Measurements from ENCODE around the gene LEFTY2.
"Not testable (repeated sequence)": the region's sequence is repeated elsewhere in the genome, so short reads cannot be mapped to it uniquely, and the experiment has no call there.

LEFTY2 gene, protein sequence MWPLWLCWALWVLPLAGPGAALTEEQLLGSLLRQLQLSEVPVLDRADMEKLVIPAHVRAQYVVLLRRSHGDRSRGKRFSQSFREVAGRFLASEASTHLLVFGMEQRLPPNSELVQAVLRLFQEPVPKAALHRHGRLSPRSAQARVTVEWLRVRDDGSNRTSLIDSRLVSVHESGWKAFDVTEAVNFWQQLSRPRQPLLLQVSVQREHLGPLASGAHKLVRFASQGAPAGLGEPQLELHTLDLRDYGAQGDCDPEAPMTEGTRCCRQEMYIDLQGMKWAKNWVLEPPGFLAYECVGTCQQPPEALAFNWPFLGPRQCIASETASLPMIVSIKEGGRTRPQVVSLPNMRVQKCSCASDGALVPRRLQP

DNA sequence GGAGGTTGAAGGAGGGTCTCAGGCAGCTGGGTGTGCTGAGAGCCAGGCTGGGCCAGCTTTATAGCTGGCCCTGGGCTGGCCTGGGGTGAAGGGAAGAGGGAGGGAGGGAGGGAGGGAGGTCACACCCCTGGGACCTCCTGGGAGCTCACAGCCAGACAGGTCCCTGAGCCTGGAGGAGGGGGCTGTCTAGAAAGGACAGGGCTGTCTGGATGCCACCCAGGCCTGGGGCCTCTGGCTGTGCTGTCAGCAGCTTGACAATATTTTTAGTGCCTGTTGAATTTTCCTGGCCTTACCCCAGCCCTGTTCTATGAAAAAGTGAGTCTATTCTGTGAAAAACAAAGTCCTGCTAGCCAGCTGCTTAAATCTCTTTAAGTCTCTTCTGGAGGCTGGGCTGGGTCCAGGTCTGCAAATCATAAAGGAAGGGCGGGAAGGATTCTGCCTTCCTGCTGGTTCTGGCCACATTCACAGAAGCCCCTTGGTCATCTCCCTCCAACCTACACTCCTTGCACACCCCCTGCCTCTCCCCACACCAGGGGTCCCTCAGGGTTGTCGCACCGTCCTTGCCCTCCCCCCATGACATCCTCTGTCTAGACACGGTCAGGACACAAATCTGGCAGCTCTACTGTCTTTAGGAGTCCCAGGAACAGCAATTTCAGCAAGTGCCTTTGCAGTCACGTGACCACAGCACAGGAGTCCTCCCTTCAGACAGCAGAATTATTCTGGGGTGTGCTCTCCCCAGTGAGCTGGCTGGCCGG is at the start of gene LEFTY2:
LEFTY2 (minus strand) TSS at position 34 of the 755 bp plus-strand sequence. CDS start 80 bp downstream, outside the sequence.
- DNase-seq: no peak

DNA sequence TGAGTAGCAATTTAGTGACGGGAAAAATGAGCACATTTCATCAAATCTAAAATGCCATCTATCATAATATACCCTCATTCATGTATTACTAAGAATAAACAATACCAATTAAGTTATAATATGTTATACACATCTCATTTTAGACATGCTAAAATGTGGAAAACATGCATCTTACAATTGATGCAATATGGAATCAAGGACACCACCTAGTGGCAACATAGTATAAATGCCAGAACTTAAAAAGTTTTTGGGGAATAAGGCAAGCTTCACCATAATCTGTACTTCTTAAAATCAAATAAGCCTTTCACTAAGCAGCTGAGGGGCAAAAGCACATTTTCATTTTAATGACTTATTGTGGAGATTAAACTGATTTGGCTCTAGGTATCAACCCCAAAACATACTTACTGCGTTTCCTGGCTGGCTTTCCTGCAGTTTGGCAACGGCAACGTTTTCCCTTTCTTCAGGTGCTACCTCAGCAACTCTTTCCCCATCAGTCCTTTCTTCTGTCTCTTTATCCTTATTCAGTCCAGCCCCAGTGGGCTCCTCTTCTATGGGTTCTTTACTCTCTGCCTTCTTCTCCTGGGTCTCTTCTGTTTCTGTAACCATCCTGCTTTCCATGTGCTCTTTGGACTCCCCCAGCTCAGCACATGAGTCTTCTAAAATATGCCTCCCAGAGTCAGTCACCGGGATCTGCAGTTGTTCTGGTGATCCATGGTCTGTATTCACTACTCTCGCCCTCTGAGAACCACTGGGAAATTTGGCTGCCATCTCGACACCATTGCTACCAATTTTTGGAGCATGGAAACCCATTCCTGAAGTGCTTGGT is 46.7 kb upstream of the LEFTY2 start:
- peak; percentile 41 for DNase-seq

DNA sequence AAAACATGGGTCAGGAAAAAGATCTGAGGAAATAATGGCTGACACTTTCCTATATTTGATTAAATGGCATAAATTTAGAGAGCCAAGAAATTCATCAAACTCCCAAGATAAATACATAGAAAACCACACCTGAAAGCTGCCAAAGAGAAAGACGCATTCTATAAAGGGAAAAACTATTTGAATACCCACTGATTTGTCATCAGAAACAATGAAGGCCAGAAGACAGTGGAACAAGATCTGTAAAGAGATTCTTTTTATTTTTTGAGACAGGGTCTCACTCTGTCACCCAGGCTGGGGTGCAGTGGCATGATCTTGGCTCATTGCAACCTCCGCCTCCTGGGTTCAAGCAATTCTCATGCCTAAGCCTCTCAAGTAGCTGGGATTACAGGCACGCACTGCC is 40.7 kb upstream of the LEFTY2 start:
- no peak for DNase-seq

DNA sequence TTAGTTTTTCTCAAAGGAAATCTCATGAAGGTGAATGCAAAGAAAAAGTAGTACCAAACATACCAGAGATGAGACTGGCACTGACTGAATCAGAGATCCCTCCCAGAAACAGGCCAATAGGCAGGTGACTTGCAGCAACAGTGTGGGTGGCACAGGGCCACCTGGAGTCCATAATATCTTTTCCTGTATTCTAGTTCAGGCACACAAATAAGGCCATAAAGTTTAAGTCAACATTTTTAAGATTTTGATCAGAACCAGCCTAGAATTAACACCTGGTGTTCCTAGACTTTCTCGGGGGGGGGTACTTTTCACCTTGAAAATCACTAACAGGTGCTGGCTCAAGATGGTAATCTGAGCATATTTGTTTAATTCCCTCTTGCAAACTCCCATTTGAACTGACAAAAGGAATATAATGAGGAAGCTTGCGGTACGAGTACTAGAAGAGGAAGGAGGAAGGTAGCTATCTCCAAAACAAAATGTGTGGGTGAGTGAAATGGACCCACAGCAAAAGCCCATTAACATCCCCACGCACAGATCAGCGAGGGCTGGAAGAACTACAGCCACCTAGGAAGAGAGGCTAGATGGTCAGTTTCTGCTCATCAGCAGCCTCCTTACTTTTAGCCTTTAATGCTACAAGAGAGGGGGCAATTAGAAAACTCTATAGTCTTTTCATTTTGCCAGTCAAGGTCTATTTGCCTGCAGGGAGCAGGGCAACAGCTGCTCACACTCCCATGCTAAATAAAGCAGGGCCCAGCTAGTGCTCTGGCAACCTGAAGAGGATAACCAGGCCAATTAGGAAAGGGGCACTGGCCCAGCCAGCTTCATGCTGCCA is 39.2 kb upstream of the LEFTY2 start:
- DNase-seq: no peak

DNA sequence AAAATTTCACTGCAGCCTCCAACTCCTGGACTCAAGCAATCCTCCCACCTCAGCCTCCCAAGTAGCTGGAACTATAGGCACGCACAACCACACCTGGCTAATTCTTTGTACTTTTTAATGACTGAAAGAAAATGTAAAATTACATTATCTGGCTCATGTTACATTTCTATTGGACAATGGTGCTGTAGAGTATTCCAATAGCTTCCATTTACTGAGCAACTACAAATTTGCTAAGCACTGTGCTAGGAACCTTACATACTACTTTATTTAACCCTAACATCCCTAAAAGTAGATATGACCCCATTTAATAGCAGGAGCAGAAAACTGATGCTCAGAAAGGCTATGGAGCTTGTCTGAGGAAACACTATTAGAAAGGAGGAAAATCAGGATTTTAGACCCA is 38.4 kb upstream of the LEFTY2 start:
- no peak for DNase-seq

DNA sequence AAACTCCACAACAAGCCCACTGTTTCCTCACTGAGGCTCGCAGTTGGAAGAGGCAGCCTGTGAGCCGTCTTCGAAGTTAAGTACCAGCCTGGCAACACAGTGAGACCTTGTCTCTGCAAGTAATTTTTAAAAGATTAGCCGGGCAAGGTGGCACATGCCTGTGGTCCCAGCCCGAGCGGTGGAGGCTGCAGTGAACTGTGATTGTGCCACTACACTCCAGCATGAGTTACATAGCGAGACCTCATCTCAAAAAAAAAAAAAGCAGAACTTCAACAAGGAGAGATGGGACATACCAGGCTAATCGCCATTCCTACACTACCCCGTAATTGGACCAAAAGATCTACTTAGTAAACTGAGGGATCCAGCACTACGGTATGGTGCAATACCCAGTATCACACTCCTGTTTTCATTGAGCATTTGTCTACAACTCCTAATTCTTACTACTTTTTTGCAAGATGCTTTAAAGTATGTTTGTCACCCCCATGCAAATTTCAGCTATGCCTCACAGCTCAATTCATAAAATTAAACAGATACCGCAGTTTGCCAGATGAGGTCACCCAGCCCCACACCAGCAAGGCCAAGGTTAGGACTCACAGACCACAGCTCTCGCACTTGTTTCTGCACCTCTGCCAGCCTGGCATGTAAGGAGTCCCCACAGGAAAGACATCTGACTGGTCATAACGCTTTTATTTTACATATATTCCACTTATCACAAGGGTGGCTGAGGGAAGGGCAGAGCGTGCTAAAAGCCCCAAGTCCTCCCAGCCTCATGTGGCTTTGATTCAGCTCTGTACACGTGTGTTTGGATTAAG is 37.1 kb upstream of the LEFTY2 start:
- DNase-seq: no peak

DNA sequence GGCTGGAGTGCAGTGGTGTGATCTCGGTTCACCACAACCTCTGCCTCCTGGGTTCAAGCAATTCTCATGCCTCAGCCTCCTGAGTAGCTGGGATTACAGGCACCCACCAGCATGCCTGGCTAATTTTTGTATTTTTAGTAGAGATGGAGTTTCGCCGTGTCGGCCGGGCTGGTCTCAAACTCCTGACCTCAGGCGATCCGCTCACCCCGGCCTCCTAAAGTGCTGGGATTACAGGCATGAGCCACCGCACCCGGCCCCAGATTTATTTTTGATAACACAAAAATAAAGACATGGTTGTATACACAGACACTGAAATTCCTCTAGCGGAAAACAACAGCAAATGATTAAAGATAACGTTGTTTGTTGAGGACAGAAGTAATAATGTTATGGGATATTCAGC is 34.1 kb upstream of the LEFTY2 start:
- not testable (repeated sequence) for DNase-seq

DNA sequence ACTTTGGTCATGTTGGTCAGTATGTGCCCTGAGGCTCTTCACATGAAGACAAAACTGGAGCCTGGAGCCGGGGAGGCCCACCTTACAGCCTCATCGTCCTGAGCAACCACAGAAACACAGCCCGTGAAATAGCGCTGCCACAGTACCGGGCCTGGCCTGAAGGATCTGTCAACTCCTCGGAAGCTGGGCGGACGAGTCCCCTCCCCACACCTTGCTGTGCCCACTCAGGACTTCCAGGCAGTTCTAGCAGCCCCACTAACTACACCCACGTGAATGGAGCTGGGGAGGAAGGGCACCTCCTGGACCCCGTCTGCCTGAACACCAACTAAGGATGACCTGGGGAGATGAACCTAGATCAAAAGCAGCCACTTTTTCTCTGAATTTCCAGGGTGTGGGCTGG is 33.4 kb upstream of the LEFTY2 start:
- no peak for DNase-seq

DNA sequence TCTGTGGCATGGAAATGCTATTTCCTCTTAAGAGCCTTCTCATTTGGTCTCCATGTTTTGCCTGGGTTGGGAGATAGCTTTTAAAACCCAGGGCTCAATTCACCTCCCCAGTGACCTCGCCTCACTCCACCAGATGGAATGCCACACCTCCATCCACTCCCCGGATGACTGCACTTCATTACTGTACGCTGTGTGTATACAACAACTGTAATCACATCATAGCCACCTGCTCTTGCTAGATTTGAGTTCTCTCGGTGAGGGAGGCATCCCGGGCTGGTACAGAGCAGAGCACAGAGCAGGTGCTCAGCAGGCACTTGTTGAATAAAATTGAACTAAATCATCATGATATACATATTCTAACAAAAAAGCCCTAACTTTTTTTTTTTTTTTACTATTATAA is 32.1 kb upstream of the LEFTY2 start:
- DNase-seq: no peak

DNA sequence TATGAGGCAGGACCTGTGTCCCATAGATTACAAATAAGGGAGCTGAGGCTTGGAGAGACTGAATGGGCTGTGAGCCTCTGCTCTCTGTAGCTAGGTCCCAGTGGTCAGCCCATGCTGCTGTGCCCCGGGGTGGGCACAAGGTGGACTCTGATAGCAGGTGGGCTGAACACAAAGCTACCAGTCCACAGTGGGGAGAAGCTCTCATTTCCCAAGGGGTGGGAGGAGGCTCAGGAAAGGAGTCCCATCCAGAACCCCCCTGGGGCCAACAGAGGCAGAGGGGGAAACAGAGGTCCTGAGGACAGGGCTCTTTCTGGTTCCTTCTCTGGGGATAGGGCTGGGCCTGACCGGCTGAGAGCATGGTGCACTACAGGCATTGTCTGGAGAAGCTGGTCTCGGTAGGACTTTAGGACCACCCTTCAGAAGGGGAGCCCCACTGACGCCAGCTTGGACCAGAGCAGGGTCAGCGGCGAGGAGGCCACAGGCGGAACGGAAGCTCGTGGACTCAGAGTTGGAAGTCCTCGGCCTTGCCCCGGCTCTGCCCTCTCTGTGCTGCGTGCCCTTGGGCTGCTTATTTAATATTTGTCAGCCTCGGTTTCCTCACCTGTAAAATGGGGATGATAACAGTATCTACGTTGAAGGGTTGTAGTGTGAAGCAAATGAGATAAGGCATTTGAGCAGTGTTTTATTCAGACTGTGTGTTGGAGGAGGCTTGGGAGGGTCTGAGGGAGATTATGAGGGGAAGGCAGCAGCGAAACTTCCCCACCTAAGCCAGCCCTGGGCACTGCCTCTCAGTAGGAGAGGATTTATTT is 31.5 kb upstream of the LEFTY2 start:
- no peak for DNase-seq

DNA sequence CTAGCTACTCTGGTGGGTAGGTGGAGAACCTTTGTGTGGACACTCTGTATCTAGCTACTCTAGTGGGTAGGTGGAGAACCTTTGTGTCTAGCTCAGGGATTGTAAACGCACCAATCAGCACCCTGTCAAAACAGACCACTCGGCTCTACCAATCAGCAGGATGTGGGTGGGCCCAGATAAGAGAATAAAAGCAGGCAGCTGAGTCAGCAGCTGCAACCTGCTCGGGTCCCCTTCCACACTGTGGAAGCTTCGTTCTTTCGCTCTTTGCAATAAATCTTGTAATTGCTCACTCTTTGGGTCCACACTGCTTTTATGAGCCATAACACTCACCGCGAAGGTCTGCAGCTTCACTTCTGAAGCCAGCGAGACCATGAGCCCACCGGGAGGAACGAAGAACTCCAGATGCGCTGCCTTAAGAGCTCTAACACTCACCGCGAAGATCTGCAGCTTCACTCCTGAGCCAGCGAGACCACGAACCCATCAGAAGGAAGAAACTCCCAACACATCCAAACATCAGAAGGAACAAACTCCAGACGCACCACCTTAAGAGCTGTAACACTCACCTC is 29.7 kb upstream of the LEFTY2 start:
- not testable (repeated sequence) for DNase-seq

DNA sequence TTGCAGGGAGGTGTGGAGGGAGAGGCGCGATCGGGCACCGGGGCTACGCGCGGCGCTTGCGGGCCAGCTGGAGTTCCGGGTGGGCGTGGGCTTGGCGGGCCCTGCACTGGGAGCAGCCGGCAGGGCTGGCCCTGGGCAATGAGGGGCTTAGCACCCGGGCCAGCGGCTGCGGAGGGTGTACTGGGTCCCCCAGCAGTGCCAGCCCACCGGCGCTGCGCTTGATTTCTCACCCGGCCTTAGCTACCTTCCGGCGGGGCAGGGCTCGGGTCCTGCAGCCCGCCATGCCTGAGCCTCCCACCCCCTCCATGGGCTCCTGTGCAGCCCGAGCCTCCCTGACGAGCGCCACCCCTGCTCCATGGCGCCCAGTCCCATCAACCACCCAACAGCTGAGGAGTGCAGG is 28.7 kb upstream of the LEFTY2 start:
- DNase-seq: not testable (repeated sequence)

DNA sequence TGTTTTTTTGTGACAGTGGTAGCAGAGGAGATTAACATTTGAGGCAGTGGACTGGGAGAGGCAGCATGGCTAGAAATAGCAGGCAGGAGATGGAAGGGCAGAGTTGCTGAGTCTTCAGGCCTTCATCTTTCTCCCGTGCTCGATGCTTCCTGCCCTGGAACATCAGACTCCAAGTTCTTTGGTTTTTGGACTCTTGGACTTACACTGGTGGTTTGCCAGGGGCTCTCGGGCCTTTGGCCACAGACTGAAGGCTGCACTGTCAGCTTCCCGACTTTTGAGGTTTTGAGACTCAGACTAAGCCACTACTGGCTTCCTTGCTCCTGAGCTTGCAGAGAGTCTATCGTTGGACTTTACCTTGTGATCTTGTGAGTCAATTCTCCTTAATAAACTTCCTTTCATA is 24.2 kb upstream of the LEFTY2 start:
- DNase-seq: no peak

DNA sequence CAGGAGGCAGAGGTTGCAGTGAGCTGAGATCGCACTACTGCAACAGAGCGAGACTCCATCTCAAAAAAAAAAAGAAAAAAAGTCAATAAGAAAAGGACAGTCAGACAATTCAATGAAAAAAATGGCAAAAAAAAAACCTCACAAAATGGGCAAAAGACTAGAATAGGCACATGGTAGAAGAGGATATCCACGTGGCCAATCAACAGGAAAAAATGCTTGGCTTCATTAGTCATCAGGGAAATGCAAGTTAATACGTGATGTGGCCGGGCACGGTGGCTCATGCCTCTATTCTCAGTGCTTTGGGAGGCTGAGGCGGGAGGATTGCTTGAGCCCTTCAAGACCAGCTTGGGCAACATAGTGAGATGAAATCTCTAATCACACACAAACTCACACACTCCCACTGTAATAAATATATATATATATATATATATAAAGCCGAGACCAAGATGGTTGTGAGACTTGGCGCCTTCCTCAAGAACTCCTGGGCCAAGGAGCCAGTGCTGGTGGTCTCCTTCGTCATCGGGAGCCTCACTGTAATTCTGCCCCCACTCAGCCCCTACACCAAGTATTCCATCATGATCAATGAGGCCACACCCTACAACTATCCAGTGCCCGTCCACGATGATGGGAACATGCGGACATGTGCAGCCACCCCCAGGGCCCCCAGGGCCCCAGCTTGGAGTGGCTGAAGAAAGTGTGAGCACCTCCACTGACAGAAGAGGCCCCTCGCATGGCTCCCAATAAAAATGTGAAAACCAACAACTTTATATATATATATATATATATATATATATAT is 22.9 kb upstream of the LEFTY2 start:
- peak; percentile 29 for DNase-seq

DNA sequence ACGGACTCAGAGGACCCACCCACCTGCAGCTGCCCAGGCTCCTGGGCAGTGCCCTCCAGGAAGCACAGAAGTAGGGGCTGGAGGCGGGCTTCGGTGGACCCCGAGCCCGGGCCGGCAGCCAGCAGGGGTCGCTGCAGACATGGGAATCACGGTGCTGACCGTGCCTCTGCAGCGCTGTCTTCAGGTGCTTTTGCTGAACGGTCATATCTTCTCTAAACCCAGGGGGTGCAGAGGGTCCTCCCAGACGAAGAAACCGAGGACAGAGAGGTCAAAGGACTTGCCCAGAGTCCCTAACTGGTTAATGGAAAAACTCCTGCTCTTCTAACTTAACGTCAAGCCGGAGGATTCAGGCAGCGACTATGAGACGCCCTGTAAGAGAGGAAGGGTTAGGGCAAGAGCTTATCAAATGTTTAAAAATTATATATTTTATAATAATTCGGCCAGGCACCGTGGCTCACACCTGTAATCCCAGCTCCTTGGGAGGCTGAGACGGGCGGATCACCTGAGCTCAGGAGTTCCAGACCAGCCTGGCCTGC is 21.5 kb upstream of the LEFTY2 start:
- DNase-seq: no peak

DNA sequence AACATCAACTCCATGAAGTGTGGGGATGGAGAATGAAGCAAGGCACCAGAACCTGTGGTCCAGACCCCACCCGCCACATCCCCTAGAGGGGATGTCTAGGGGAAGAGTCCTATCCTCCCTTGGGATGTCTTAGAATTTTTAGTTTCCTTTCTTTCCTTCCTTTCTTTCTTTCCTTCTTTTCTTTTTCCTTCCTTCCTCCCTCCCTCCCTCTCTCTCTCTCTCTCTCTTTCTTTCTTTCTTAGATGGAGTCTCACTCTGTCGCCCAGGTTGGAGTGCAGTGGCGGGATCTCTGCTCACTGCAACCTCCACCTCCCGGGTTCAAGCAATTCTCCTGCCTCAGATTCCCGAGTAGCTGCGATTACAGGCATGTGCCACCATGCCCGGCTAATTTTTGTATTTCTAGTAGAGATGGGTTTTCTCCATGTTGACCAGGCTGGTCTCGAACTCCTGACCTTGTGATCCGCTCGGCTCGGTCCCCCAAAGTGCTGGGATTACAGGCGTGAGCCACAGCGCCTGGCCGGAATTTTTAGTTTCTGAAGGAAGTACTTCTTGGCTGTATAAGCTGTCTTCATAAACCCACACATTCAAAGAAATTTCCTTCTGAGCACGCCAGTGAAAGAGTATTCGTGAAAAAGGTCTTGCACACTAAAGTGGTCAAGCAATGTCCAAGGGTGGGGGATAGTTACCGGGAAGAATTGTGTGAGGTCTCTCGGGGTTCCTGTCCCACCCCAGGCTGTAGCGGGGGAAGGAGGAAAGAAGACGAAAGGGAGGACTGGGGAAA is 20.8 kb upstream of the LEFTY2 start:
- no peak for DNase-seq

DNA sequence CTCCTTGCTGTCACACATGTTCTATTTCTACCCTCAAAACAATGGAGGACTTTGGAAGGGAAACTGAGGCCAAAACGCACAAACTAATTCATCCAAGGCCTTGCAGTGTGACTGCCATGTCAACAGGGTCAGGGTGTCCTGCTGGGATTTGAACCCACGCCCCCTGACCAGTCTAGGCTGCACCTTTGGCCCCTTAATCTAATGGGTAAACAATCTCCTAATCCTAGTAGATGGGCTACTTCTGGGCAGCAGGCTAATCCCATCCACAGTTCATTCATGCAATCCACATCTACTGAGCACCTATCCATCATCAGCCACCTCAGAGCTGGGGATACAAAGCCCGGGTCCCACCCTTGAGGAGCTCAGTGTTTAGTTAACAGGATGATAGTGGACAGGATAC is 17.0 kb upstream of the LEFTY2 start:
- no peak for DNase-seq

DNA sequence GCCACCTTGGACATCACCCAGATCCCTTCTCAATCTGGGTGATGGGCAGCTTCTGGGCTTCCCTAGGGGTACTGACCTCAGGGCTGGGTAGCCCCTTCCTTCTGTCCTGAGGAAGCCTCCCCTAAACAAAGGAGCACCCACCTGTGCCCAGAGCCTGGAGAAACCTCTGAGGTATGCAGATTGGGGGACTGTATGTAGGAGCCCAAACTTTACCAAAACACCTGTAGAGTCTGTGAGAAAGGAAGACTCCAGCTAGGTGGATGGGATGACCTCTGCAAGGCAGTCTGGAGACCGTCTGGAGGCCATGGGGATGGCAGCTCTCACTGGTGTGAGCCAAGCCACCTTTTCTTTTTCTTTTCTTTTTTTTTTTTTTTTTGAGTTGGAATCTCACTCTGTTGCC is 13.7 kb upstream of the LEFTY2 start:
- DNase-seq: no peak
